GM12878 (cell line): ENCODE data around the gene PHOSPHO1. TPM values are rescaled to one million over a fixed set of nuclear protein-coding genes. Genes with fewer than 3 reads are reported as not detected.

ENCODE experiments used
- ATAC-seq: fragments of 200-7000 bp; cut with Tn5 transposase; 3 replicates; pipeline ENCODE4 v1.9.1; 2020; ENCODE audit warnings: mild to moderate bottlenecking, moderate library complexity
- BruUV-seq: library from RNA; stranded (reverse); fragments of 400-500 nt; replicated peaks from 2 replicates; lab custom pipeline; 2021; lab: Mats Ljungman, UMichigan
- CTCF ChIA-PET: fragments of 300-600 bp; sonication (Branson Sonifier 250); formaldehyde crosslinking; extraction: SDS; loops from one replicate; lab custom pipeline; 2021; ENCODE audit warnings: inconsistent platforms; lab: Yijun Ruan, JAX
- POLR2A ChIA-PET: fragments of 350-600 bp; formaldehyde crosslinking; extraction: SDS; loops from one replicate; lab custom pipeline; 2021; ENCODE audit warnings: inconsistent platforms; lab: Charles Lee
- RAD21 ChIA-PET: fragments of 300-600 bp; sonication (Branson Sonifier 250); formaldehyde crosslinking; loops from one replicate; lab custom pipeline; 2023; ENCODE audit warnings: antibody characterized with exemption; ENCODE audit not compliant: unreplicated experiment; lab: Charles Lee
- SMC1A ChIA-PET: fragments of 300-600 bp; sonication (Branson Sonifier 250); formaldehyde crosslinking; loops from one replicate; lab custom pipeline; 2023; ENCODE audit not compliant: unreplicated experiment, uncharacterized antibody; lab: Charles Lee
- DNase-seq: peaks from one replicate; pipeline ENCODE4 v3.0.0-alpha.2; 2011; ENCODE audit warnings: low read depth, low spot score
- FAIRE-seq: peaks from 3 replicates; lab custom pipeline; 2011; peaks lifted over from hg19 to GRCh38; lab: Jason Lieb, UNC
- H2AFZ ChIP-seq: 2 replicates; pipeline ENCODE4 v1.6.0; 2011; ENCODE audit warnings: low read depth, low read length, control low read depth; ENCODE audit not compliant: control insufficient read depth
- H3K27ac ChIP-seq: 2 replicates; pipeline ENCODE4 v1.5.1; 2011; ENCODE audit warnings: control low read depth; ENCODE audit not compliant: control insufficient read depth, insufficient read depth
- H3K27me3 ChIP-seq, 2 experiments: replicated peaks in 1 of 2; 2 replicates each; pipeline versions ENCODE4 v1.6.0 to v1.6.1; 2011; ENCODE audit warnings: low read length in 1 of 2; ENCODE audit not compliant: control insufficient read depth in 2 of 2, insufficient read depth in 2 of 2
- H3K36me3 ChIP-seq, 2 experiments: 2 replicates each; pipeline ENCODE4 v1.5.1; 2011; ENCODE audit warnings: low read length in 1 of 2; ENCODE audit not compliant: control insufficient read depth in 2 of 2, insufficient read depth in 2 of 2
- H3K4me1 ChIP-seq: 2 replicates; pipeline ENCODE4 v1.6.1; 2011; ENCODE audit warnings: mild to moderate bottlenecking, low read length, moderate library complexity, mixed read lengths; ENCODE audit not compliant: control insufficient read depth, insufficient read depth
- H3K4me2 ChIP-seq: 2 replicates; pipeline ENCODE4 v1.6.0; 2011; ENCODE audit warnings: control low read depth; ENCODE audit not compliant: control insufficient read depth, insufficient read depth
- H3K4me3 ChIP-seq: fragments of 200-600 bp; sonication (generic); 2 replicates; pipeline ENCODE4 v1.5.1; 2016
- H3K79me2 ChIP-seq: 2 replicates; pipeline ENCODE4 v1.6.0; 2011; ENCODE audit warnings: low read length; ENCODE audit not compliant: control insufficient read depth, insufficient read depth
- H3K9ac ChIP-seq: 2 replicates; pipeline ENCODE4 v1.8.0; 2011; ENCODE audit warnings: low read length, control low read depth, mixed read lengths; ENCODE audit not compliant: control insufficient read depth, insufficient read depth
- H3K9me3 ChIP-seq: replicated peaks from 3 replicates; pipeline ENCODE4 v1.5.1; 2011; ENCODE audit warnings: mild to moderate bottlenecking, low read length; ENCODE audit not compliant: control insufficient read depth, insufficient read depth
- H4K20me1 ChIP-seq: 2 replicates; pipeline ENCODE4 v1.6.0; 2011; ENCODE audit not compliant: control insufficient read depth, insufficient read depth
- CHD2 ChIP-seq: IDR thresholded peaks from 2 replicates; pipeline ENCODE4 v1.6.1; 2011; ENCODE audit warnings: low read depth, low read length, improper control_type of control experiment, borderline replicate concordance
- HDAC2 ChIP-seq: fragments of 200-600 bp; sonication (generic); IDR thresholded peaks from 2 replicates; pipeline ENCODE4 v1.6.1; 2017
- HDGF ChIP-seq: fragments of 450-650 bp; IDR thresholded peaks from 2 replicates; pipeline ENCODE4 v1.6.1; 2016; ENCODE audit warnings: antibody characterized with exemption
- KDM1A ChIP-seq: fragments of 200-600 bp; sonication (generic); IDR thresholded peaks from 2 replicates; pipeline ENCODE4 v1.6.1; 2016; ENCODE audit warnings: borderline replicate concordance
- NFYA ChIP-seq: IDR thresholded peaks from 2 replicates; pipeline ENCODE4 v1.6.1; 2011; ENCODE audit warnings: low read depth, mild to moderate bottlenecking, low read length, improper control_type of control experiment, borderline replicate concordance
- PKNOX1 ChIP-seq: fragments of 450-650 bp; IDR thresholded peaks from 2 replicates; pipeline ENCODE4 v1.6.1; 2016; ENCODE audit warnings: mild to moderate bottlenecking
- PRDM15 ChIP-seq: fragments of 450-650 bp; formaldehyde crosslinking; IDR thresholded peaks from 2 replicates; pipeline ENCODE4 v1.4.0; 2020; ENCODE audit warnings: mild to moderate bottlenecking, moderate library complexity
- RAD51 ChIP-seq: fragments of 450-650 bp; IDR thresholded peaks from 2 replicates; pipeline ENCODE4 v1.6.1; 2016; ENCODE audit warnings: moderate library complexity, mild to moderate bottlenecking, inconsistent platforms
- SIX5 ChIP-seq: IDR thresholded peaks from 2 replicates; pipeline ENCODE4 v1.6.1; 2011; ENCODE audit warnings: mild to moderate bottlenecking, low read depth, low read length, moderate library complexity; ENCODE audit not compliant: severe bottlenecking
- ZNF622 ChIP-seq: fragments of 450-650 bp; IDR thresholded peaks from 2 replicates; pipeline ENCODE4 v1.6.1; 2017; ENCODE audit warnings: mild to moderate bottlenecking, inconsistent platforms
- WGBS: methylation state at CpG from one replicate; pipeline ENCODE4 v1.1.6; 2016; ENCODE audit warnings: low lambda C conversion rate; ENCODE audit not compliant: insufficient replicate concordance, insufficient coverage; ENCODE audit errors: missing lambda C conversion rate; 5-methylcytosine and 5-hydroxymethylcytosine counted together
- in situ Hi-C: fragments of 300-500 bp; cut with MboI; formaldehyde crosslinking; loops from 9 replicates; pipeline ENCODE4 v1.14.3; 2018; ENCODE audit warnings: mixed read lengths
- intact Hi-C: fragments of 100-400 bp; cut with micrococcal nuclease; formaldehyde crosslinking; loops from one replicate; pipeline ENCODE4 v1.14.2; 2022; ENCODE audit not compliant: unreplicated experiment
- polyA plus RNA-seq, 11 experiments: library from polyadenylated mRNA; depleted of rRNA in 4 of 11; unstranded in 6 of 11; stranded (reverse) in 5 of 11; fragments of >200 nt; fragmentation: Nextera tagmentation in 4 of 11; fragmentation: Illumina TruSeq in 1 of 11; extraction: Ambion mirVana in 4 of 11; extraction: Trizol in 1 of 11; gene quantifications; 1 replicate in 1 of 11; 2 replicates in 10 of 11; pipeline versions ENCODE4 v1.2.1 to v1.2.3, GENCODE V29; 2011 to 2016; ENCODE audit warnings: inconsistent platforms in 2 of 11, missing spikeins in 2 of 11, low read depth in 1 of 11
- total RNA-seq, 4 experiments: library from RNA; depleted of rRNA in 3 of 4; stranded (reverse); fragments of >200 nt in 3 of 4; fragmentation: Illumina TruSeq in 1 of 4; extraction: Trizol in 1 of 4; gene quantifications; 2 replicates each; pipeline versions ENCODE4 v1.2.1 to v1.2.3, GENCODE V29; 2013 to 2021

Gene PHOSPHO1
- total and polyA plus RNA-seq, 10 of the 15 experiments (the other 5 are each of a cell fraction or from before 2014, with no cell fraction given), result 0.03 to 1.5 (median 0.16) TPM; not detected in 2

GRCh38 chr17:49200423-49201083 lies 30.0 kb downstream of the PHOSPHO1 start:
- no peaks in the 10 kb centered on the region for H3K27me3 ChIP-seq
- no peaks in the 10 kb centered on the region for H3K36me3 ChIP-seq
- no peaks in the 10 kb centered on the region for H3K79me2 ChIP-seq
- ChIA-PET POLR2A (interaction anchor here (1.3 to 16.8 kb wide), 2 partner anchors 8 to 13 kb away, joined by 3 to 537 read pairs; partner anchors contain the start of genes ABI3 and GNGT2), RAD21 (interaction anchor here (12.9 kb wide), 1 partner anchor 13 kb away, joined by 355 read pairs; the partner anchor contains the start of genes ABI3 and GNGT2), CTCF (interaction anchor here (0.6 to 3.8 kb wide), 7 partner anchors 8 to 1151 kb away, joined by 3 to 20 read pairs (median 3); partner anchors contain the start of genes ABI3 and GNGT2), SMC1A (interaction anchor here (1.6 to 12.1 kb wide), 2 partner anchors 14 to 26 kb away, joined by 7 to 354 read pairs; partner anchors contain the start of genes ABI3 and GNGT2)
- no peaks in the 10 kb centered on the region for H3K9me3 ChIP-seq
- H3K9ac ChIP-seq, result no peak overlapping the region
- WGBS, result 76% methylated on average over 13 of the region's 13 CpGs
- no peak for ATAC-seq
- no peak for FAIRE-seq
- no peak overlapping the region for H3K4me2 ChIP-seq
- H3K4me1 ChIP-seq, result peaks cover 10% of the 10 kb centered on the region
- no TSS peak for BruUV-seq
- intact Hi-C loops (no loop called here), in situ Hi-C loops (no loop called here)
- H3K27ac ChIP-seq, result no peak overlapping the region
- no peaks in the 10 kb centered on the region for H4K20me1 ChIP-seq
- no peak overlapping the region for H2AFZ ChIP-seq
- H3K4me3 ChIP-seq, result no peak overlapping the region
- no peak for DNase-seq
- TF ChIP-seq SIX5 (no peak), ZNF622 (no peak), NFYA (no peak), RAD51 (no peak), PKNOX1 (no peak), CHD2 (no peak), KDM1A (no peak), HDAC2 (no peak), PRDM15 (CRISPR knock-in tag) (no peak), HDGF (no peak)
